ENCODE results near the gene SLC6A4.
"Not testable (repeated sequence)": the region's sequence is repeated elsewhere in the genome, so short reads cannot be mapped to it uniquely, and the experiment has no call there.

Gene SLC6A4

GRCh38 chr17:30172560-30172959 lies 62.9 kb downstream of the SLC6A4 start:
- no peak for DNase-seq (ENCODE audit: low read depth)

- DNase-seq (ENCODE audit: low read depth), result no peak
Measured at GRCh38 chr17:30170415-30170987, 65.0 kb downstream of the SLC6A4 start.

DNA sequence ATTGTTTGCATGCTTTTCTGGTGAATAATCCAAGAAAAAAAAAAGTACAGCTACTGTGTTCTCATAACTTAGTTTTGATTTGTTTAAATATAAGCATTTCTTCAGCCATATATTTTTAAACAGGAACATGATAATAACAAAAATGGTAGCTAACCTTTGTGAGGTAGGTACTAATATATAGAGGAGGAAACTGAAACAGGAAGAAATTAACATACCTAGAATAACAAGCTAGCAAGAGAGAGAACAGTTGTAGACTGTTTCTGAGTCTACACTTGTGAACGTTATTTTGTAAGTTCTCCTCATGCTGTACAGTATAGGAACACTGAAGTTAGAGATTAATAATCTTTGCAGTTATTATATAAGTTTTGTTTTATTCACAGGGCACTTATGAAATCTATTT lies 69.5 kb downstream of the SLC6A4 start:
- no peak for DNase-seq (ENCODE audit: low read depth)

- DNase-seq (ENCODE audit: low read depth), result no peak
Measured at GRCh38 chr17:30165147-30165546, 70.3 kb downstream of the SLC6A4 start.

DNA sequence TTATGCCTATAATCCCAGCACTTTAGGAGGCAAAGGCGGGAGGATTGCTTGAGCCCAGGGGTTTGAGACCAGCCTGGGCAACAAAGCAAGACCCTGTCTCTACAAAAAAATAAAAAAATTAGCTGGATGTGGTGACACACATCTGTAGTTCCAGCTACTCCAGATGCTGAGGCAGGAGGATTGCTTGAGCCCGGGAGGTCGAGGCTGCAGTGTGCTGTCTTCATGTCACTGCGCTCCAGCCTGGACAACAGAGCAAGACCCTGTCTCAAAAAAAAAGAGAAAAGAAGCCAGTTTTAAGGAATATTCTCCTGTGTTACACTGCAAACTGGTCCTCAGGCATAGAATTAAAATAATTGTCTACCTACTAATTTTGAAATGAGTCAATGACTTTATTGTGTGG lies 71.0 kb downstream of the SLC6A4 start:
- no peak for DNase-seq (ENCODE audit: low read depth)

DNA sequence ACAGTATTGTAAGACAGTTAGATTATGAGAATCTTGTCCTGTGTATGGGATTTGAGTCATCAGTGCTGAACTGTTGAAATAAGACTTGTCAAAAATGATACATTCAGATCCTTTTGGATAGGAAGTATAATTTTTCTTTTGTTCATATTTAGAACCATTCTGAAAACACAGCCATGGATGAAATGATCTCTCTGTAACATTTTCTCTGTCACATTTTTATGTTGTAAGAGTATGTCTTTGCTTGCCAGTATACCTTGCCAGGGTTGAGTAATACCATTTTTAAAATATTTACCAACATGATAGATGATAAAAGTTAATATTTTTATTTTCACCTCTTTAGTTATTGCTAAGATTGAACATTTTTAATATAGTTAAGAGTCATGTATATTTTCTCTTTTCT lies 73.9 kb downstream of the SLC6A4 start:
- DNase-seq (ENCODE audit: low read depth), result no peak

GRCh38 chr17:30160419-30161172 lies 74.9 kb downstream of the SLC6A4 start:
- DNase-seq (ENCODE audit: low read depth), result no peak

DNA sequence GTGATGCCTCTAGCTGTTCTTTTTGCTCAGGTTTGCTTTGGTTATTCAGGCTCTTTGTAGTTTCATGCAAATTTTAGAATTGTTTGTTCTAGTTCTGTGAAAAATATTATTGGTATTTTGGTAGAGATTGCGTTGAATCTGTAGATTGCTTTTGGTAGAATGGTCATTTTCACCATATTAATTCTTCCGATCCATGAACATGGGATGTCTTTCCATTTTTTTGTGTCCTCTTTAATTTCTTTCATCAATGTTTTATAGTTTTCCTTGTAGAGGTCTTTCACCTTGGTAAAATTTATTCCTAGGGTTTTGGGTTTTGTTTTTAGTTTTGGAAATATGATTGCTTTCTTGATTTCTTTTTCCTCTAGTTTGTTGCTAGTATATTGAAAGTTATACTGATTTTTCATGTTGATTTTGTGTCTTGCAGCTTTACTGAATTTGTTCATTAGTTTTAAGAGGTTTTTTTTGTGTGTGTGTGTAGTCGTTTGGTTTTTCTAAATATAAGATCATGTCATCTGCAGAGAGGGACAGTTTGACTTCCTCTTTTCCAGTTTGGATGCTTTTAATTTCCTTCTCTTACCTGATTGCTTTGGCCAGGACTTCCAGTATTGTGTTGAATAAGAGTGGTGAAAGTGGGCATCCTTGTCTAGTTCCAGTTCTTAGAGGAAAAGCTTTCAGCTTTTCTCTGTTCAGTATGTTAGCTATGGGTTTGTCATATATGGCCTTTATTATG lies 76.4 kb downstream of the SLC6A4 start:
- DNase-seq (ENCODE audit: low read depth), result no peak

GRCh38 chr17:30155389-30155788 lies 80.1 kb downstream of the SLC6A4 start:
- DNase-seq (ENCODE audit: low read depth), result no peak

DNA sequence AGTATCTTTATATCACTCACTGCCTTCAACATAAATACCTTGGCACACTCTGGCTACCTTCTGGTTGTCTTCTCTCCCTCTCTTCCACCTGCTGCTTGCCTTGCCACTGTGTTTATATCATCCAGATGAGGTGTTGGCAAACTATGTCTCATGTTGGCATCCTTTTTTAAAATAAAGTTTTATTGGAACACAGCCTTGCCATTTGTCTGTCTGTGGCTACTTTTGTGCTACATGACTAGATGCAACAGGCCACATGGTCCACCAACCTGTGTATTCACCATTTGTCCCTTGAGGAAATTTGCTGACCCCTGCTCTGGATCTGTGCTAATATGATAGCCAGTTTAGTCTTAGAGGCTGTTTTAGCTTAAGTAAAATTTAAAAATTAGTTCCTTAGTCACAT lies 82.0 kb downstream of the SLC6A4 start:
- DNase-seq (ENCODE audit: low read depth), result no peak

GRCh38 chr17:30151471-30151870 lies 84.0 kb downstream of the SLC6A4 start:
- no peak for DNase-seq (ENCODE audit: low read depth)

DNA sequence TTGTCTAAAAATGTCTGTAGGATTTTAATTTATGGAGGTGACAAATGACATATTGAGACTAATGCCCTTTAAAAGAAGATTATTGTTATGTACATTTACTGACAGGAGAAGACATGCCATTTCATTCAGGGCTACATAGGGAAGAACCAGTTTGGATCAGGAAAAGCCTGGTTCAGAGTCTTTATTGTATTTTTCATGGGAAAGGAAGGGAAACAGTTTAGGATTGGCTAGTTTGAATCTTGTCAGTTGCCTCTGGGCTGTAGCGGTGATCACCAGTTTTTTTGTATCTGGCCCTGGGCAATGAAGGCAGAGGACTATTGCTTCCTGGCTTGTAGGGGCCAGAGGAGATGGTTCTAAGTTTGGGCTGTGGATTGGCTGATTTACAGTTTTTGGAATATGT lies 87.1 kb downstream of the SLC6A4 start:
- no peak for DNase-seq (ENCODE audit: low read depth)

- DNase-seq (ENCODE audit: low read depth), result not testable (repeated sequence)
Measured at GRCh38 chr17:30147860-30148259, 87.6 kb downstream of the SLC6A4 start.

All from T follicular helper cell (primary cell).